Retinal pigment epithelial cell (primary cell): Measurements from ENCODE around the gene TUBGCP6.

ENCODE experiments used
- DNase-seq: peaks from one replicate; pipeline ENCODE4 v3.0.0-alpha.2; 2010; ENCODE audit warnings: low read depth
- H3K4me3 ChIP-seq: 2 replicates; pipeline ENCODE4 v1.5.1; 2011; ENCODE audit warnings: mild to moderate bottlenecking, low read length, control low read depth, moderate library complexity
- TF ChIP-seq, protein P1 (sequence below): conservative IDR thresholded peaks from 2 replicates; pipeline ENCODE4 v1.5.1; 2011; ENCODE audit warnings: low read depth, low read length, control low read depth, inconsistent platforms

Gene TUBGCP6

GRCh38 chr22:50174382-50175190 is 70.2 kb downstream of the TUBGCP6 start:
- TF ChIP-seq, protein P1, sequence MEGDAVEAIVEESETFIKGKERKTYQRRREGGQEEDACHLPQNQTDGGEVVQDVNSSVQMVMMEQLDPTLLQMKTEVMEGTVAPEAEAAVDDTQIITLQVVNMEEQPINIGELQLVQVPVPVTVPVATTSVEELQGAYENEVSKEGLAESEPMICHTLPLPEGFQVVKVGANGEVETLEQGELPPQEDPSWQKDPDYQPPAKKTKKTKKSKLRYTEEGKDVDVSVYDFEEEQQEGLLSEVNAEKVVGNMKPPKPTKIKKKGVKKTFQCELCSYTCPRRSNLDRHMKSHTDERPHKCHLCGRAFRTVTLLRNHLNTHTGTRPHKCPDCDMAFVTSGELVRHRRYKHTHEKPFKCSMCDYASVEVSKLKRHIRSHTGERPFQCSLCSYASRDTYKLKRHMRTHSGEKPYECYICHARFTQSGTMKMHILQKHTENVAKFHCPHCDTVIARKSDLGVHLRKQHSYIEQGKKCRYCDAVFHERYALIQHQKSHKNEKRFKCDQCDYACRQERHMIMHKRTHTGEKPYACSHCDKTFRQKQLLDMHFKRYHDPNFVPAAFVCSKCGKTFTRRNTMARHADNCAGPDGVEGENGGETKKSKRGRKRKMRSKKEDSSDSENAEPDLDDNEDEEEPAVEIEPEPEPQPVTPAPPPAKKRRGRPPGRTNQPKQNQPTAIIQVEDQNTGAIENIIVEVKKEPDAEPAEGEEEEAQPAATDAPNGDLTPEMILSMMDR, result no peak
- DNase-seq, result no peak
- H3K4me3 ChIP-seq, result no peak overlapping the region

DNA sequence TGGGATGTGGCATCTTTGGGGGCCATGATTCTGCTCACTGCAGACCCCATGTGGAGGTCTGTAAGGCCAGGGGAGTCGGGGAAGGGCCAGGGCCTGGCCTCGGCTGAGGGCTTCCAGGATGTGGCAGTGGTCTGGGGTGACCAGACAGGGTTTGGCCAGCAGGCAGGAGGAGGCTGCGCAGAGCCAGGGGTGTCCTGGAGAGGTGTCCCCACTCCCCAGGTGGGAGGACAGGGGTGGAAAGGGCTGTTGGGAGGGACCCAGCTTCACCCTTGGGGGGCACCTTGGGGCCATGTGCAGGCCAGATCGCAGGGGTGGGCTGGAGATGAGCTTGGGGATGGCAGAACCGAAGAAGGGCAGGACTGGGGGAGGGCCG is 70.9 kb downstream of the TUBGCP6 start:
- H3K4me3 ChIP-seq, result no peak overlapping the region
- no peak for DNase-seq
- TF ChIP-seq, protein P1, result no peak

DNA sequence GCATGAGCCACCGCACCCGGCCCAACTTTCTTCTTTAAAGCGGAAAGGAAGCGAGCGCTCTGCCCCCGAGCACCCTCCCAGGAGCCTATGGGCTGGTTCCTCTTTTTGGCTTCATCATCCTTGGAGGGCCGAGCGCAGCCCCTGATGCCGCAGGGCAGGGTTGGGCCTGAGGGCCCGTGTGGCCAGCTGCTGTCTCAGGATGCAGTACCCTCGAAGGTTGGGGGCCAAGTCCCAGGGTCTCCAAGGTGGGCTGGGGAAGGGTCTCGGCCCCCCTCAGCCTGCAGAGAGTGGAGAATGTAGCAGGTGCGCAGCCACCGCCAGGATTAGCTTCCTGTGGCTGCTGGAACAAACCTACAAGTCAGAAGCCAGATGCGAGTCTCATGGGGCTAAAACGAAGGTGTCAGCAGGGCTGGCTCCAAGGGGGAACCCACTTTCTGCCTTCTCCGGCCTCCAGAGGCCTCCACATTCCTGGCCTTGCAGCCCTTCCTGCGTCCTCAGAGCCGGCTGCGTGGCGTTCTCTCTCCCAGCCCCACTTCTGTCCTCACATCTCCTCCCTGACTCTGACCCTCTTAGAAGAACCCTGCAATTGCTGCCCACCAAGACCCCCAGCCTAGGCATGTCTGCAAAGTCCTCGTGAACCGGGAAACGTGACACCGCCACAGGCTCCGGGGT is 71.4 kb downstream of the TUBGCP6 start:
- H3K4me3 ChIP-seq, result no peak overlapping the region
- no peak for DNase-seq
- TF ChIP-seq, protein P1, result no peak

- DNase-seq, result no peak
- TF ChIP-seq, protein P1, result no peak
Measured at GRCh38 chr22:50171965-50172421, 72.8 kb downstream of the TUBGCP6 start.

GRCh38 chr22:50171319-50171964 is 73.4 kb downstream of the TUBGCP6 start:
- no peak overlapping the region for H3K4me3 ChIP-seq
- DNase-seq, result no peak
- TF ChIP-seq, protein P1, result no peak

More at GRCh38 chr22:50171965-50172421, 72.8 kb downstream of the TUBGCP6 start:
- no peak overlapping the region for H3K4me3 ChIP-seq

- no peak for DNase-seq
- TF ChIP-seq, protein P1, result no peak
- peak within 1 kb of the TSS; percentile 40 for H3K4me3 ChIP-seq
Measured at GRCh38 chr22:50170453-50171318, 74.1 kb downstream of the TUBGCP6 start, which contains the start of gene PANX2. TSS of gene PANX2 (plus strand) at chr22:50170731. CDS start at chr22:50170731, 0 bp downstream.
